SK-N-SH treated with all-trans-retinoic acid at 6 μM for 48 hours (cell line): Measurements from ENCODE around the gene LARP4B.

Experiments used
- ATAC-seq: fragments of 200-7000 bp; cut with Tn5 transposase; 3 replicates; pipeline ENCODE4 v1.9.1; 2020; ENCODE audit warnings: mild to moderate bottlenecking, moderate library complexity
- ARNTL ChIP-seq: fragments of 450-650 bp; formaldehyde crosslinking; IDR thresholded peaks from 2 replicates; pipeline ENCODE4 v1.5.0; 2020; ENCODE audit warnings: low read depth, mild to moderate bottlenecking, moderate library complexity, borderline replicate concordance
- CREB5 ChIP-seq: fragments of 250-450 bp; sonication (Bioruptor Pico); IDR thresholded peaks from 2 replicates; pipeline ENCODE4 v1.5.1; 2020; ENCODE audit warnings: low read depth, mild to moderate bottlenecking, moderate library complexity
- CSDC2 ChIP-seq: fragments of 250-450 bp; sonication (Bioruptor Pico); IDR thresholded peaks from 2 replicates; pipeline ENCODE4 v1.5.0; 2020; ENCODE audit warnings: mild to moderate bottlenecking, moderate library complexity
- CSRNP3 ChIP-seq: fragments of 250-450 bp; sonication (Bioruptor Pico); IDR thresholded peaks from 2 replicates; pipeline ENCODE4 v1.5.1; 2021; ENCODE audit warnings: mild to moderate bottlenecking, moderate library complexity
- ESRRG ChIP-seq: fragments of 250-450 bp; sonication (Bioruptor Pico); IDR thresholded peaks from 2 replicates; pipeline ENCODE4 v1.6.1; 2021; ENCODE audit warnings: mild to moderate bottlenecking
- GLIS3 ChIP-seq: fragments of 250-450 bp; sonication (Bioruptor Pico); IDR thresholded peaks from 2 replicates; pipeline ENCODE4 v1.5.0; 2020; ENCODE audit warnings: mild to moderate bottlenecking, moderate library complexity
- PATZ1 ChIP-seq: fragments of 250-450 bp; sonication (Bioruptor Pico); IDR thresholded peaks from 2 replicates; pipeline ENCODE4 v1.8.0; 2020; ENCODE audit warnings: mild to moderate bottlenecking, moderate library complexity, borderline replicate concordance
- POU6F1 ChIP-seq: fragments of 250-450 bp; sonication (Bioruptor Pico); IDR thresholded peaks from 2 replicates; pipeline ENCODE4 v1.8.0; 2021; ENCODE audit warnings: low read depth, mild to moderate bottlenecking, moderate library complexity, borderline replicate concordance
- PPARA ChIP-seq: fragments of 250-450 bp; sonication (Bioruptor Pico); IDR thresholded peaks from 2 replicates; pipeline ENCODE4 v1.5.0; 2020; ENCODE audit warnings: mild to moderate bottlenecking, borderline replicate concordance
- RARB ChIP-seq: fragments of 250-450 bp; sonication (Bioruptor Pico); IDR thresholded peaks from 2 replicates; pipeline ENCODE4 v1.8.0; 2021; ENCODE audit warnings: mild to moderate bottlenecking, moderate library complexity
- SNAI2 ChIP-seq: fragments of 250-450 bp; sonication (Bioruptor Pico); IDR thresholded peaks from 2 replicates; pipeline ENCODE4 v1.5.0; 2020; ENCODE audit warnings: mild to moderate bottlenecking, moderate library complexity
- TCF4 ChIP-seq: fragments of 250-450 bp; sonication (Bioruptor Pico); IDR thresholded peaks from 2 replicates; pipeline ENCODE4 v1.8.0; 2021; ENCODE audit warnings: mild to moderate bottlenecking, moderate library complexity, borderline replicate concordance
- TSHZ2 ChIP-seq: fragments of 250-450 bp; sonication (Bioruptor Pico); IDR thresholded peaks from 2 replicates; pipeline ENCODE4 v1.5.0; 2020; ENCODE audit warnings: mild to moderate bottlenecking, moderate library complexity
- ZC3H10 ChIP-seq: fragments of 250-450 bp; sonication (Bioruptor Pico); IDR thresholded peaks from 2 replicates; pipeline ENCODE4 v1.5.1; 2021; ENCODE audit warnings: mild to moderate bottlenecking, moderate library complexity
- ZFP3 ChIP-seq: fragments of 250-450 bp; sonication (Bioruptor Pico); IDR thresholded peaks from 2 replicates; pipeline ENCODE4 v1.5.0; 2020; ENCODE audit warnings: mild to moderate bottlenecking, moderate library complexity
- ZFP30 ChIP-seq: fragments of 450-650 bp; formaldehyde crosslinking; IDR thresholded peaks from 2 replicates; pipeline ENCODE4 v1.5.0; 2022; ENCODE audit warnings: mild to moderate bottlenecking, moderate library complexity
- ZNF565 ChIP-seq: fragments of 450-650 bp; formaldehyde crosslinking; conservative IDR thresholded peaks from 2 replicates; pipeline ENCODE4 v1.5.0; 2020; ENCODE audit warnings: low read depth, mild to moderate bottlenecking, moderate library complexity
- ZNF70 ChIP-seq: fragments of 450-650 bp; formaldehyde crosslinking; IDR thresholded peaks from 2 replicates; pipeline ENCODE4 v1.5.0; 2020; ENCODE audit warnings: mild to moderate bottlenecking, moderate library complexity
- ZNF8 ChIP-seq: fragments of 450-650 bp; formaldehyde crosslinking; IDR thresholded peaks from 2 replicates; pipeline ENCODE4 v1.5.0; 2020; ENCODE audit warnings: mild to moderate bottlenecking, moderate library complexity

Gene LARP4B

GRCh38 chr10:852386-852785 lies 79.1 kb downstream of the LARP4B start (continued):
- no peak for TF ChIP-seq ZNF8 (CRISPR knock-in tag)
- TF ChIP-seq POU6F1 (CRISPR knock-in tag), result no peak
- TF ChIP-seq, all 23 proteins: peak for 0

GRCh38 chr10:851901-852300 lies 79.6 kb downstream of the LARP4B start:
- ATAC-seq, result no peak
- no peak for TF ChIP-seq CSDC2
- no peak for TF ChIP-seq ZFP30 (CRISPR knock-in tag)
- TF ChIP-seq ZC3H10 (CRISPR knock-in tag), result no peak
- no peak for TF ChIP-seq RARB
- no peak for TF ChIP-seq GLIS3 (CRISPR knock-in tag)
- no peak for TF ChIP-seq PATZ1
- TF ChIP-seq ESRRG, result no peak
- no peak for TF ChIP-seq CSRNP3 (CRISPR knock-in tag)
- no peak for TF ChIP-seq CREB5
- no peak for TF ChIP-seq TSHZ2 (CRISPR knock-in tag)
- no peak for TF ChIP-seq ZNF70 (CRISPR knock-in tag)
- TF ChIP-seq, all 23 proteins: peak for 0

- no peak for ATAC-seq
- TF ChIP-seq ZFP30 (CRISPR knock-in tag) (no peak), ARNTL (CRISPR knock-in tag) (no peak), GLIS3 (CRISPR knock-in tag) (no peak), TSHZ2 (CRISPR knock-in tag) (no peak), PPARA (CRISPR knock-in tag) (no peak), ZNF565 (CRISPR knock-in tag) (no peak), ZNF70 (CRISPR knock-in tag) (no peak), CSRNP3 (CRISPR knock-in tag) (no peak), SNAI2 (no peak), ZFP3 (CRISPR knock-in tag) (no peak), CREB5 (no peak), TCF4 (CRISPR knock-in tag) (no peak), POU6F1 (CRISPR knock-in tag) (no peak)
Observed at GRCh38 chr10:850093-850492, 81.4 kb downstream of the LARP4B start.
